Kidney glomerular epithelial cell (primary cell): ENCODE results near the gene SPAG7.
A peak's percentile ranks its signal among the peaks of the same experiment; 100 is the strongest.

Experiments
- DNase-seq: peaks from one replicate; lab custom pipeline; 2025; lab: John Stamatoyannopoulos, UW

Gene SPAG7

GRCh38 chr17:4967539-4968485 lies at the start of gene SPAG7:
Gene SPAG7 (minus strand): TSS chr17:4967817. CDS start chr17:4967804, 13 bp downstream.
- peak; percentile 93 for DNase-seq

GRCh38 chr17:5014357-5014756 lies 46.7 kb upstream of the SPAG7 start:
- no peak for DNase-seq

- DNase-seq = no peak
Measured at GRCh38 chr17:5011928-5012327, 44.3 kb upstream of the SPAG7 start.

GRCh38 chr17:5003214-5003867 lies 35.7 kb upstream of the SPAG7 start:
- no peak for DNase-seq

- DNase-seq = no peak
Measured at GRCh38 chr17:5002121-5002788, 34.6 kb upstream of the SPAG7 start.

- no peak for DNase-seq
Measured at GRCh38 chr17:5000237-5000639, 32.6 kb upstream of the SPAG7 start.

- DNase-seq = no peak
Measured at GRCh38 chr17:4999430-5000093, 31.9 kb upstream of the SPAG7 start.

GRCh38 chr17:4998732-4999429 lies 31.3 kb upstream of the SPAG7 start:
- no peak for DNase-seq

GRCh38 chr17:4998027-4998731 lies 30.6 kb upstream of the SPAG7 start:
- no peak for DNase-seq

GRCh38 chr17:4997302-4998026 lies 29.8 kb upstream of the SPAG7 start, which contains the start of the genes INCA1 and KIF1C:
Gene INCA1 (minus strand): TSS chr17:4997522. CDS start chr17:4994437, 3,085 bp downstream.
Gene KIF1C (plus strand): TSS chr17:4997950. CDS start chr17:5000247, 2,297 bp downstream.
- peak; percentile 84 for DNase-seq

- DNase-seq = no peak
Measured at GRCh38 chr17:4994081-4994595, 26.5 kb upstream of the SPAG7 start.

- no peak for DNase-seq
Measured at GRCh38 chr17:4987767-4988567, 20.4 kb upstream of the SPAG7 start.

GRCh38 chr17:4986951-4987766 lies 19.5 kb upstream of the SPAG7 start, which contains the start of gene CAMTA2:
Gene CAMTA2 (minus strand): TSS chr17:4987675. CDS start chr17:4986222, 1,453 bp downstream.
- DNase-seq = peak; percentile 51

GRCh38 chr17:4986403-4986802 lies 18.8 kb upstream of the SPAG7 start:
- DNase-seq = no peak

GRCh38 chr17:4982305-4982704 lies 14.7 kb upstream of the SPAG7 start:
- no peak for DNase-seq

GRCh38 chr17:4980644-4981216 lies 13.1 kb upstream of the SPAG7 start:
- peak; percentile 39 for DNase-seq

- no peak for DNase-seq
Measured at GRCh38 chr17:4978726-4979125, 11.1 kb upstream of the SPAG7 start.
